ENCODE results near the gene SNX1. TPM values are rescaled to one million over a fixed set of nuclear protein-coding genes. Genes with fewer than 3 reads are reported as not detected.

Gene SNX1
- total and polyA plus RNA-seq, 2 of the 13 experiments (the other 11 are each of a cell fraction or from before 2014, with no cell fraction given): 29.3 to 60.1 TPM

- TF ChIP-seq ZNF142 (CRISPR knock-in tag; IDR thresholded peaks at IDR 0.05) (no peak), ZNF782 (CRISPR knock-in tag; IDR thresholded peaks at IDR 0.05; ENCODE audit: borderline replicate concordance) (peak; percentile 19; the same call in 1 of the 2 replicates), RXRA (CRISPR knock-in tag; IDR thresholded peaks at IDR 0.05) (peak; percentile 78; the same call in 1 of the 2 replicates), ZNF883 (CRISPR knock-in tag; IDR thresholded peaks at IDR 0.05; ENCODE audit: not compliant biosample characterization) (peak; percentile 45), U2AF1 (optimal IDR thresholded peaks at IDR 0.05; ENCODE audit: low read depth, low read length) (no peak), GTF2F1 (IDR thresholded peaks at IDR 0.05; ENCODE audit: low read length) (0 out of 2 replicates have a peak, but pooled peaks have one; percentile 69), PLSCR1 (CRISPR knock-in tag; IDR thresholded peaks at IDR 0.05; ENCODE audit: borderline replicate concordance) (no peak), ONECUT2 (CRISPR knock-in tag; IDR thresholded peaks at IDR 0.05) (no peak), ZNF747 (CRISPR knock-in tag; IDR thresholded peaks at IDR 0.05; ENCODE audit: borderline replicate concordance) (0 out of 2 replicates have a peak, but pooled peaks have one; percentile 52), AGO2 (optimal IDR thresholded peaks at IDR 0.05; ENCODE audit: low read depth, low read length) (peak; percentile 77), ZNF770 (CRISPR knock-in tag; IDR thresholded peaks at IDR 0.05) (peak; percentile 53; the same call in 1 of the 2 replicates), ZNF430 (CRISPR knock-in tag; IDR thresholded peaks at IDR 0.05) (peak; percentile 76), NFYC (CRISPR knock-in tag; IDR thresholded peaks at IDR 0.05) (peak; percentile 43; the same call in 1 of the 2 replicates)
These were observed at the start of gene SNX1 (continued) for GRCh38 chr15:64095795-64096667.

Measured in HepG2 (cell line).